NCI-H69 (cell line): Measurements from ENCODE around the gene SLAMF1.
"Not testable (repeated sequence)": the region's sequence is repeated elsewhere in the genome, so short reads cannot be mapped to it uniquely, and the experiment has no call there.

Source experiments
- DNase-seq: peaks from one replicate; lab custom pipeline; 2025; lab: John Stamatoyannopoulos, UW

SLAMF1 gene

DNA sequence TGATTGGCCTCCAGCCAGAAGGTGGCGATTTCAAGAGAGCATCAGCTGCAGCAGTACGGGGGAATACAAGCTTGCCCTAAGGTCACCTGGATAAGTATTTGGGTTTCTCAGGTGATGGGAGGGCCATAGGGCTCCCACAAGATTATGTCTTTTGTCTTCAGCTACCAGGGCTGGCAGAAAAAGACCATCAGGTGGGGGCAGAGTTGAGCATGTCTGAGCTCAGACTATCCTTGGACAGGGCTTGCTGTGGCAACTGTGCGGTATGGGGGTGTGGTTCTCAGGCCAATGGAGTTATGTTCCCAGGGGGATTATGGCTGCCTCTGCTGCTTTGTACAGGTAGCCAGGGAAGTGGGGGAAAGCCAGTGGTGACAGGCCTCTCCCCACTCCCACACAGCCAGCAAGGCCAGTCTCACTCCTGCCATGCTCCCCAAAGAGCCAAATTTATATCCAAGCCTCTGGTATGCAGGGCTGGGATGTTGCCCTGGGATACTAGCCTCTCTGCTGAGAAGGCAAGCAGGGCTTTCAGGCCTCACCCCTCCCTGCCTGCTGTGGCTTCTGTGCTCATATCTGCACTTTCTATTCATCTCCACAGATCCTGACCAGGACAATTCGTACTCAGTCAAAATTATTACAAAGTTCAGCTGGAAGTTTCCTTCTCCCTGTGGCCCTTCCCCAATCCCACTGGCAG is 40.9 kb downstream of the SLAMF1 start:
- no peak for DNase-seq

DNA sequence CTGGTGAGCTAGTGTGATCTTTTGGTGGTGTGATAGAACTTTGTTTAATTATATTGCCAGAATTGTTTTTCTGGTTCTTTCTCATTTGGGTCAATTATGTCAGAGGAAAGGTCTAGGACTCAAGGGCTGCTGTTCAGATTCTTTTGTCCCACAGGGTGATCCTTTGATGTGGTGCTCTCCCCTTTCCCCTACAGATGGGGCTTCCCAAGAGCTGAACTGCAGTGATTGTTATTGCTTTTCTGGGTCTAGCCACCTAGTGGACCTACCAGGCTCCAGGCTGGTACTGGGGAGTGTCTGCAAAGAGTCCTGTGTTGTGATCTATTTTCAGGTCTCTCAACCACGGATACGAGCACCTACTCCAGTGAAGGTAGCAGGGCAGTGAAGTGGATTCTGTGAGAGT is 41.6 kb downstream of the SLAMF1 start:
- DNase-seq: no peak

- no peak for DNase-seq
Measured at GRCh38 chr1:160597705-160598104, 49.1 kb downstream of the SLAMF1 start.

GRCh38 chr1:160597051-160597450 is 49.8 kb downstream of the SLAMF1 start:
- DNase-seq: no peak

GRCh38 chr1:160590488-160590887 is 56.4 kb downstream of the SLAMF1 start:
- no peak for DNase-seq

GRCh38 chr1:160588468-160588867 is 58.4 kb downstream of the SLAMF1 start:
- DNase-seq: no peak

- no peak for DNase-seq
Measured at GRCh38 chr1:160584784-160585183, 62.1 kb downstream of the SLAMF1 start.

DNA sequence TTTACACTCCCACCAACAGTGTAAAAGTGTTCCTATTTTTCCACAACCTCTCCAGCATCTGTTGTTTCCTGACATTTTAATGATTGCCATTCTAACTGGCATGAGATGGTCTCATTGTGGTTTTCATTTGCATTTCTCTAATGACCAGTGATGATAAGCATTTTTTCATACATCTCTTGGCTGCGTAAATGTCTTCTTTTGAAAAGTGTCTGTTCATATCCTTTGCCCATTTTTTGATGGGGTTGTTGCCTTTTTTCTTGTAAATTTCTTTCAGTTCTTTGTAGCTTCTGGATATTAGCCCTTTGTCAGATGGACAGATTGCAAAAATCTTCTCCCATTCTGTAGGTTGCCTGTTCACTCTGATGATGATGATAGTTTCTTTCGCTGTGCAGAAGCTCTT is 63.9 kb downstream of the SLAMF1 start:
- DNase-seq: not testable (repeated sequence)

DNA sequence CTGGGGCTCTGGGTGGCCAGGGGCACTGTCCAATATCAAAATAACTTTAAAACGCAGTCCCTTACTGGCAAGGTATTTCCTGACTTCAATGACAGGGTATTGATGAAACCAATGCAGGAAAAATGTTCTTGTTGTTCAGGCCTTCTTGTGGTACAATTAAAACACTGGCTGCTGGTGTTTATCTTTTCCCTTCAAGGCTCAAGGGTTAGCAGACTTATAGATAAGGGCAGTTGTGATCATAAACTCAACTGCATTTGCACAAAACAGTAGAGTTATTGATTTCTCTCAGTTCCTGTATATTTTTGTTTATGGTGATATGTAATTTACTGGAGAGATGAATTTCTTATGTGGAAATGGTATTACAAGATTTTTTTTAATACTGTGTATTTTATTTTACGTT is 64.9 kb downstream of the SLAMF1 start:
- DNase-seq: no peak

DNA sequence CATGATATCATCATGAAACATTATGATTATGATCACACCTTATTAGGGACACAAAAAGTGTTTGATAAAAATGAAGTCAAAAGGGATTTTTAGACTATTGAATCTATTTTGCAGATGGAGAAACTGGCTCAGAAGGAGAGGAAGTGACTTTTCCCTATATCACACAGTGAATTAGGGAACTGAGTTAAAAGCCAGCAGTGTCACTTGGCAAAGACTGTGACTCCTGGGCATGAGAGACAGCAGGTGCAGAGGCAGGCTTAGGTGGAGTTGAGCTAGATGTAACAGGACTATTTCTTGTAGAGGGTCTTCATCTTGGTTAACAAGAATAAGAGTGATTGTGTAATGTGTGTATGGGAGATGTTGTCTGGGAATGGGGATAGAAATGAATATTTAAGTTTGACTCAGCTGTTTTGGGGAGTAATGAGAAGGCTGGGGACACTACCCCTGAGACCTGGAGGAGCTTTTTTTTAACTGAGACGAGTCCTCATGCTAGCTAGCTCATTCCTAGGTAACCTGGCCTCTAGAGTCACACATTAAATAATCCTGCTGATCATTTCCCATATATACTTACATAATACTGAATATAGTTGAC is 66.5 kb downstream of the SLAMF1 start:
- DNase-seq: no peak

DNA sequence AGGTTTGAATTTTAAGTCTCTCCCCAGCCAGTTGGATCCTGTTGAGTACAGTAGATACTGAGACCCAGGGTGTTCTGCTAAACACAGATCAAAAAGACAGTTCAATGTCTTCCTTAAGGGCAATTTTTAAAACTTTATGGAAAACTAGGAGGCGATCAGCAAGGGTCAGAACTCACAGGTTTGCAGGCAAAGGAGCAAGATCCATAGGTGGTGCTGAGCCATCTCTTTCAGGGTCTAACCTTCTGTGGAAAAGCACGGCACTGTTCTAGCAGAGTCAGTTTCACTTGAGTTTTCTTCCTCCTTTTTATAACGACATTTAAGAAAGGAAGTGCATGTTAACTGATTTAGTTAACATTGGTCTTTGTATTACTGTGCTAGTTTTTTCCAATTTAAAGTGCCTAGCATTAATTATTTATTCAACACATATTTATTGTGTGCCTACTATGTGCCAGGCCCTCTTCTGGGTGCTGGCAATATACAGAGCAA is 67.6 kb downstream of the SLAMF1 start, which contains the start of gene CD84:
Gene CD84, minus strand, starts transcription at position 281 of the 486 bp plus-strand sequence. Its CDS starts 59 bp downstream, at position 222.
- DNase-seq: no peak

GRCh38 chr1:160578525-160579191 is 68.2 kb downstream of the SLAMF1 start:
- no peak for DNase-seq

DNA sequence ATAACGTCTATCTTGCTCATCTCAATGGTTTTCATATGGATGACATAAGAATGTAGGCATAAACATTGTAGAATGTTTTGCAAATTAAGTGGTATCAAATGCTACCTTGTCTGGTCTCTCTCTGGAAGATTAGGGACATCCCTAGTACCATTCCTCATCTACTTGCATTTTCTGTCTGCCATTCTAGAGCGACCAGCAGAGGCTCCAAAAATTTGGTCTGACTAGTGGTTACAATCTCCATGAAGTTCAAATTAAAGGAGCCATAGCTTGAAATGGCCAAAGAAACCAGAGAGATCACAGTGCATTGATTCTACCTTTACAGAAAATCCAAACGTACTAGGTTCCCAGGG is 68.7 kb downstream of the SLAMF1 start:
- no peak for DNase-seq

- no peak for DNase-seq
Measured at GRCh38 chr1:160577671-160578070, 69.2 kb downstream of the SLAMF1 start.

GRCh38 chr1:160576884-160577283 is 70.0 kb downstream of the SLAMF1 start:
- no peak for DNase-seq

DNA sequence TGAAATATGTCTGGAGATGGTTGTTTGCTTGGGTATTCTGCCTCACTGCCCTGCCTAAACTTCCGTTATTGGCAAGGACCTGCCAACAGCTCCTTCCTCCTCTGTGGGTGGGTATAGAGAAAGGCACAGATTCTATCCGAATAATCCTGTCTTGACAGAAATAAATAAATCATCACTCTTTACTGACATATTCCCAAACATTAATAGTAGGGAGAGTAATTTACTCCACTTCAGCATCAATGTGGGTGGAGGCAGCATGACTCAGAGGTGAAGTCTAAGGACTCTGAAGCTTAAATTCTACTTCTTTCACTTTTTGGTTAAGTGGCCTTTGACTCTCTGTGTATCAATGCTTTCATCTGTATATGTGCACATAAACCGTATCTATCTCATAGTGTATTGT is 70.5 kb downstream of the SLAMF1 start:
- no peak for DNase-seq

GRCh38 chr1:160575112-160575664 is 71.7 kb downstream of the SLAMF1 start:
- DNase-seq: no peak

- DNase-seq: no peak
Measured at GRCh38 chr1:160570840-160571239, 76.0 kb downstream of the SLAMF1 start.

DNA sequence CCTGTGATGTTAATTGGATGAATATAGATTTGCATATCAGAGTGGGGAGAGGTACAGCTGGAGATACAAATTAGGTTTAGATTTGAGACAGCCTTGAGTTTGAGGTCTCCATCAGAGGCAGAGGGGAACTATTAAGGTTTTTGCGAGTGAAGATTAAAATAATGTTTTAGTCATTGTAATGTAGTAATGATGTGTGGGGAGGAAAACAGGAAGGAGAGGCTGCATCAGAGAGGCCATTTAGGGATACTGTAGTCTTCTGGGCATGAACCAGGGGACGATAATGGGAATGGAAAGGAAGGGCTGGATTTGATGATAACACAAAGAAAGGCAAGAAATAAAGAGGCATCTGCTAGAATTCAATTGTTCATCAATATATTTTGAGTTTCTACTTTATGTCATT is 77.0 kb downstream of the SLAMF1 start:
- no peak for DNase-seq

- DNase-seq: no peak
Measured at GRCh38 chr1:160567858-160568682, 78.8 kb downstream of the SLAMF1 start.

DNA sequence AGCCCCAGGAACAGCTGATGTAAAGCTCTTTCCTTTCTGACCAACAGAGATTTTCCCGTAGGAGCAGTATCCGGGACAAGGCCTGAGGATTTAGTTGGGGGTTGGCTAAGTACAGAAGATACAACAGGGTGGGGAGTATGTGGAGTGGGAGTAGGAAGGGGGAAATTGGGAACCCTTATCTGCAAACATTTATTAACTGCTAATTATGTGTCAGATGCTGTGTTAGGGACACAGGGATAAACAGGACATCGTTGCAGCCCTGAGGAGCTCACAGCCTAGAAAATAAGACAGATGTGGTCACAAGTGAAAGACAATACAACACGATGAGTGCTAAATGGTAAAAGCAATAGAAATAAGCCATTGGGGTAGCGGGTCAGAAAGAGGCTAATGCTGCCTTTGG is 79.5 kb downstream of the SLAMF1 start:
- no peak for DNase-seq

DNA sequence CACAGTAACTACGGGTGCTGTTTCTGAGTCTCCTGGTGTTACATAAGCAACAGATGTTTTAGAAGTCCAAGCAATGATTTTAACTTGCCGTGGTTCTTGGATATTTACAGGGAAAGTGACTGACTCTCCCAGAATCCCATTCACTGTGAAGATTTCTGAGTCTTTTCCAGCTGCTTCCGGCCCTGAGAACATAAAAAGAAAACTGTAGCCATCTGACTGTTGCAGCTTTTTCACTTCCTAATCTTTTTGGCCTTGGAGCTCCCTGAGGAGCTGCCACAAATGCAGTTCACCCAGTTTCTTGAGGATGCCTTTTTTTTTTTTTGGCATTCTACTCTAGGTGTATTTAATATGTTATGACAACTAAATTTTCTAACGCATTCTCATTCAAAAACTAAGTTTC is 81.3 kb downstream of the SLAMF1 start:
- no peak for DNase-seq
